Esophagus squamous epithelium (tissue), 4 donors: ENCODE data around the gene WNT9B.

ENCODE experiments used
- POLR2A ChIP-seq, 4 donors: fragments of 450-650 bp; IDR thresholded peaks; one replicate each; pipeline ENCODE4 v1.6.1; 2017; ENCODE audit warnings: antibody characterized with exemption in 4 of 4, mild to moderate bottlenecking in 4 of 4, moderate library complexity in 3 of 4
- TF ChIP-seq, protein P1 (sequence below), 6 experiments: fragments of 450-650 bp in 4 of 6; fragments of 200-600 bp in 2 of 6; sonication (generic) in 2 of 6; IDR thresholded peaks; one replicate each; pipeline ENCODE4 v1.5.1; 2016 to 2019; ENCODE audit warnings: antibody characterized with exemption in 6 of 6, mild to moderate bottlenecking in 4 of 6, moderate library complexity in 4 of 6

DNA sequence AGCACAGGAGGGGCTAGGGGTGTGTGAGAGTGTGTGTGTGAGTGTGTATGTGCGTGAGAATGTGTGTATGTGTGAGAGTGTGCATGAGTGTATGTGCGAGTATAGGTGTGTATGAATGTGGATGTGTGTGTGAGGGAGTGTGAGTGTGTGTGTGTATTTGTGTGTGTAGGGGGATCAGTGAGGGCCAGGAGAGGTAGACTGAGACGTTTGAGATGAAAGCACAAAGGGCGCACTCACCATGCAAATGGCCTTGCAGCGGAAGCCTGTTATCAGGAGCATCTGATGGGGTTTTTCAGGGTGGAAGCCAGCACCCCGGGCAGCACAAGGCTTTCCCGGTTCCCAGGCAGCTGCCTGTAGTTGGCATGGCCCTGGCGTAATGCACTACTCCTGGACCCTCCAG is 14.9 kb downstream of the WNT9B start:
- TF ChIP-seq, protein P1, sequence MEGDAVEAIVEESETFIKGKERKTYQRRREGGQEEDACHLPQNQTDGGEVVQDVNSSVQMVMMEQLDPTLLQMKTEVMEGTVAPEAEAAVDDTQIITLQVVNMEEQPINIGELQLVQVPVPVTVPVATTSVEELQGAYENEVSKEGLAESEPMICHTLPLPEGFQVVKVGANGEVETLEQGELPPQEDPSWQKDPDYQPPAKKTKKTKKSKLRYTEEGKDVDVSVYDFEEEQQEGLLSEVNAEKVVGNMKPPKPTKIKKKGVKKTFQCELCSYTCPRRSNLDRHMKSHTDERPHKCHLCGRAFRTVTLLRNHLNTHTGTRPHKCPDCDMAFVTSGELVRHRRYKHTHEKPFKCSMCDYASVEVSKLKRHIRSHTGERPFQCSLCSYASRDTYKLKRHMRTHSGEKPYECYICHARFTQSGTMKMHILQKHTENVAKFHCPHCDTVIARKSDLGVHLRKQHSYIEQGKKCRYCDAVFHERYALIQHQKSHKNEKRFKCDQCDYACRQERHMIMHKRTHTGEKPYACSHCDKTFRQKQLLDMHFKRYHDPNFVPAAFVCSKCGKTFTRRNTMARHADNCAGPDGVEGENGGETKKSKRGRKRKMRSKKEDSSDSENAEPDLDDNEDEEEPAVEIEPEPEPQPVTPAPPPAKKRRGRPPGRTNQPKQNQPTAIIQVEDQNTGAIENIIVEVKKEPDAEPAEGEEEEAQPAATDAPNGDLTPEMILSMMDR (IDR thresholded peaks at IDR 0.05) = no peak
- no peak for TF ChIP-seq POLR2A (IDR thresholded peaks at IDR 0.05)
